Tibial nerve (tissue), 4 donors: ENCODE data around the gene CHCHD10.

Experiments
- EP300 ChIP-seq, 2 donors: sonication (generic); formaldehyde crosslinking; IDR thresholded peaks; one replicate each; pipeline ENCODE4 v1.6.1; 2017; ENCODE audit warnings: antibody characterized with exemption in 2 of 2, mild to moderate bottlenecking in 1 of 2
- POLR2A ChIP-seq, 2 donors: fragments of 450-650 bp; IDR thresholded peaks; one replicate each; pipeline ENCODE4 v1.6.1; 2017; ENCODE audit warnings: antibody characterized with exemption in 2 of 2, mild to moderate bottlenecking in 2 of 2, moderate library complexity in 2 of 2
- TF ChIP-seq, protein P1 (sequence below), 5 experiments: fragments of 200-600 bp in 3 of 5; fragments of 450-650 bp in 2 of 5; sonication (generic) in 3 of 5; IDR thresholded peaks; one replicate each; pipeline ENCODE4 v1.5.1; 2016 to 2019; ENCODE audit warnings: antibody characterized with exemption in 5 of 5, mild to moderate bottlenecking in 3 of 5, moderate library complexity in 2 of 5

- TF ChIP-seq, protein P1, sequence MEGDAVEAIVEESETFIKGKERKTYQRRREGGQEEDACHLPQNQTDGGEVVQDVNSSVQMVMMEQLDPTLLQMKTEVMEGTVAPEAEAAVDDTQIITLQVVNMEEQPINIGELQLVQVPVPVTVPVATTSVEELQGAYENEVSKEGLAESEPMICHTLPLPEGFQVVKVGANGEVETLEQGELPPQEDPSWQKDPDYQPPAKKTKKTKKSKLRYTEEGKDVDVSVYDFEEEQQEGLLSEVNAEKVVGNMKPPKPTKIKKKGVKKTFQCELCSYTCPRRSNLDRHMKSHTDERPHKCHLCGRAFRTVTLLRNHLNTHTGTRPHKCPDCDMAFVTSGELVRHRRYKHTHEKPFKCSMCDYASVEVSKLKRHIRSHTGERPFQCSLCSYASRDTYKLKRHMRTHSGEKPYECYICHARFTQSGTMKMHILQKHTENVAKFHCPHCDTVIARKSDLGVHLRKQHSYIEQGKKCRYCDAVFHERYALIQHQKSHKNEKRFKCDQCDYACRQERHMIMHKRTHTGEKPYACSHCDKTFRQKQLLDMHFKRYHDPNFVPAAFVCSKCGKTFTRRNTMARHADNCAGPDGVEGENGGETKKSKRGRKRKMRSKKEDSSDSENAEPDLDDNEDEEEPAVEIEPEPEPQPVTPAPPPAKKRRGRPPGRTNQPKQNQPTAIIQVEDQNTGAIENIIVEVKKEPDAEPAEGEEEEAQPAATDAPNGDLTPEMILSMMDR (IDR thresholded peaks at IDR 0.05): no peak
- no peak for TF ChIP-seq POLR2A (IDR thresholded peaks at IDR 0.05)
- TF ChIP-seq EP300 (IDR thresholded peaks at IDR 0.05): no peak
These were observed 12.7 kb downstream of the CHCHD10 start for GRCh38 chr22:23754980-23755636.
